Measurements from ENCODE around the gene TIAM2.

GRCh38 chr6:155036907-155037306 is 41.8 kb downstream of the TIAM2 start:
- TF ChIP-seq CTCF (conservative IDR thresholded peaks at IDR 0.05; ENCODE audit: low read depth, low read length) (no peak), EZH2 (IDR thresholded peaks at IDR 0.05; ENCODE audit: borderline replicate concordance, low read depth, low read length, poor library complexity, severe bottlenecking) (no peak)

All from A673 (cell line).